CD4-positive, alpha-beta T cell treated with Interleukin-4 for 1 hour (primary cell): ENCODE results near the gene EGR1.

Source experiments
- DNase-seq, 2 donors: peaks; one replicate each; pipeline ENCODE4 v3.0.0-alpha.2; 2020 to 2022

Gene EGR1

DNA sequence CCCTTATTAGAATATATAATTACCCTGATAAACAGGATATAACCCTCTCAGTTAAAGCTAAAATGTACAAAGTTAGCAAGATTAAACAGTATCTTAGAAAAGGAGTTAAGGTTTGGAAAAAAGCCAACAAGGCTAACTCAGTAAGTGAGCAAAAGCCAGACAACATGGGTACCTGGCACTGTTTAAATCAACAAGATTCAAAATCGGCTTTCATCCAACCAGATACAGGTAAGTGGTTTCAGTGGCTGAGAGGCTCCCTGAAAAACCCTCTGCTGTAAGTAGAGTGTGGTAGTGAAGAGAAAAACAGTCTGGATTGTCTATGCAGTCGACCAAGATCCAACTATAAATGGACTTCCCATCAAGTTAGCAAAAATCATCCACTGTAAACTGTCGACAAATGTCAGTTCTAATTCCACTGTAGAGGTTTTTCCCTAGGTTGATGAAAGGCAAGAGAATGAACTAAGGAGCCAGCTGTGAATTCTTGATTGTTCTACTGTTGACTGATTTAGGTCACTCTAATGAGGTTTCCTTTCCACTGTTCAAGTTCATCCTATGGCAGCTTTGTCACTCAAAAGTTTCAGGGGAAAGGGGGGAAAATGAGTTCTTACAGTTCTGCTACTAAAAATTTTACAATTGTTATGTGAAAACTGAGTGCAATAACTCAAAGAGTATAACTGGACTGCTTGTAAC is 50.4 kb downstream of the EGR1 start:
- DNase-seq: no peak

- no peak for DNase-seq
These were observed 52.2 kb downstream of the EGR1 start for GRCh38 chr5:138517437-138517836.
